HG03025 (cell line): ENCODE results near the gene SREBF1.

Experiments
- ATAC-seq: cut with Tn5 transposase; IDR thresholded peaks from one replicate; pipeline ENCODE4 v1.9.1; 2021; ENCODE audit warnings: mild to moderate bottlenecking, moderate library complexity; ENCODE audit not compliant: unreplicated experiment, low FRiP score

The SREBF1 gene

DNA sequence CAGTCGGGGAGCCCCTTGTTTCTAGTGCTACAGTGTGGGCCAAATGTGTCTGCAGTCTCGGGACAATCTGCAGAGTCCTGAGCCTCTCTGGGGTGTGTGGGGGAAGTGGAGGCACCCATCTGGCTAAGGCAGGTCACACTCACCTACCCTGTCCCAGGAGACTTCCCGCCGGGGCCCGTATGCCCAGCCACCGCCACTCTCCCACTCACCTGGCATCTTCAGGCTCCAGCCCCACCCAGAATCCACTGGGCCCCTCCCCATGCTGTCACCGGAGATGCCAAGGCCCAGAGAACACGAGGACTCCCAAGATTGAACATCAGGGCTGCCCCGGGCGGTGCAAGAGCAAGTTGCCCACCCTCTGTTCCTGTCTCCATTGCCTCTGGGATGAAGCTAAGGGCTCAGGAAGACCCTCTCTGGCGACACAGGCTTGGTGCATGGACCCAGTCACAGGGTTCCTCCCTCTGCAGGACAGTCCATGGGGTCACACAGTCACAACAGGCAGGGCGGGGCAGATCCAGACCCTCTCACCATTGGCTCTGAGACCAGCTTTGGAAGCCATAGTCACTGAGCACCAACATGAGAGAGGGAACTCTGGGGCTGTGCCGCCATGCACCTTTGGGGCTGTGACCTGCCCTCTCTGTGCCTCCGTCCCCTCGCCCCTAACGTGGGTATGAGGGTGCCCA, 38.1 kb downstream of the SREBF1 start:
- no peak for ATAC-seq

DNA sequence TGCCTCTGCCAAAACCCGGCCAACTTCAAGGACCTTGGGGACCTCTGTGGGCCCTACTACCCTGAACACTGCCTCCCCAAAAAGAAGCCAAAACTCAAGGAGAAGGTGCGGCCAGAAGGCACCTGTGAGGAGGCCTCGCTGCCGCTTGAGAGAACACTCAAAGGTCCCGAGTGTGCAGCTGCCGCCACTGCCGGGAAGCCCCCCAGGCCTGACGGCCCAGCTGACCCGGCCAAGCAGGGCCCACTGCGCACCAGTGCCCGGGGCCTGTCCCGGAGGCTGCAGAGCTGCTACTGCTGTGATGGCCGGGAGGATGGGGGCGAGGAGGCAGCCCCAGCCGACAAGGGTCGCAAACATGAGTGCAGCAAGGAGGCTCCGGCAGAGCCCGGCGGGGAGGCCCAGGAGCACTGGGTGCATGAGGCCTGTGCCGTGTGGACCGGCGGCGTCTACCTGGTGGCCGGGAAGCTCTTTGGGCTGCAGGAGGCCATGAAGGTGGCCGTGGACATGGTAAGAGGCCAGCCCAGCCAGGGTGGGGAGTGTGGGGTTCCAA, 38.7 kb downstream of the SREBF1 start:
- ATAC-seq, result no peak

DNA sequence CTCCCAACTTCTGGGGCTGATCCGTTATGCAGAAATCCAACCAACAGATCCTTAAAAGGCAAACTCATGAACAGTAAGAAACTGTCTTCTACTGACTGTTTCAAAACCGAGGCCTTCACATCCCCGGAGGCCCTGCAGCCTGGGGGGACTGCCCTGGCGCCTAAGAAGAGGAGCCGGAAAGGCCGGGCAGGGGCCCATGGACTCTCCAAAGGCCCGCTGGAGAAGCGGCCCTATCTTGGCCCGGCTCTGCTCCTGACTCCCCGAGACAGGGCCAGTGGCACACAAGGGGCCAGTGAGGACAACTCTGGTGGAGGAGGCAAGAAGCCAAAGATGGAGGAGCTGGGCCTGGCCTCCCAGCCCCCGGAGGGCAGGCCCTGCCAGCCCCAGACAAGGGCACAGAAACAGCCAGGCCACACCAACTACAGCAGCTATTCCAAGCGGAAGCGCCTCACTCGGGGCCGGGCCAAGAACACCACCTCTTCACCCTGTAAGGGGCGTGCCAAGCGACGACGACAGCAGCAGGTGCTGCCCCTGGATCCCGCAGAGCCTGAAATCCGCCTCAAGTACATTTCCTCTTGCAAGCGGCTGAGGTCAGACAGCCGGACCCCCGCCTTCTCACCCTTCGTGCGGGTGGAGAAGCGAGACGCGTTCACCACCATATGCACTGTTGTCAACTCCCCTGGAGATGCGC, 39.5 kb downstream of the SREBF1 start:
- no peak for ATAC-seq

DNA sequence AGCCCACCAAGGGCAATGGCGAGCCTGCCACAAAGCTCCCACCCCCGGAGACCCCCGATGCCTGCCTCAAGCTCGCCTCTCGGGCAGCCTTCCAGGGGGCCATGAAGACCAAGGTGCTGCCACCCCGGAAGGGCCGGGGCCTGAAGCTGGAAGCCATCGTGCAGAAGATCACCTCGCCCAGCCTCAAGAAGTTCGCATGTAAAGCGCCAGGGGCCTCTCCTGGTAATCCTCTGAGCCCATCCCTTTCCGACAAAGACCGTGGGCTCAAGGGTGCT, 40.1 kb downstream of the SREBF1 start:
- no peak for ATAC-seq

DNA sequence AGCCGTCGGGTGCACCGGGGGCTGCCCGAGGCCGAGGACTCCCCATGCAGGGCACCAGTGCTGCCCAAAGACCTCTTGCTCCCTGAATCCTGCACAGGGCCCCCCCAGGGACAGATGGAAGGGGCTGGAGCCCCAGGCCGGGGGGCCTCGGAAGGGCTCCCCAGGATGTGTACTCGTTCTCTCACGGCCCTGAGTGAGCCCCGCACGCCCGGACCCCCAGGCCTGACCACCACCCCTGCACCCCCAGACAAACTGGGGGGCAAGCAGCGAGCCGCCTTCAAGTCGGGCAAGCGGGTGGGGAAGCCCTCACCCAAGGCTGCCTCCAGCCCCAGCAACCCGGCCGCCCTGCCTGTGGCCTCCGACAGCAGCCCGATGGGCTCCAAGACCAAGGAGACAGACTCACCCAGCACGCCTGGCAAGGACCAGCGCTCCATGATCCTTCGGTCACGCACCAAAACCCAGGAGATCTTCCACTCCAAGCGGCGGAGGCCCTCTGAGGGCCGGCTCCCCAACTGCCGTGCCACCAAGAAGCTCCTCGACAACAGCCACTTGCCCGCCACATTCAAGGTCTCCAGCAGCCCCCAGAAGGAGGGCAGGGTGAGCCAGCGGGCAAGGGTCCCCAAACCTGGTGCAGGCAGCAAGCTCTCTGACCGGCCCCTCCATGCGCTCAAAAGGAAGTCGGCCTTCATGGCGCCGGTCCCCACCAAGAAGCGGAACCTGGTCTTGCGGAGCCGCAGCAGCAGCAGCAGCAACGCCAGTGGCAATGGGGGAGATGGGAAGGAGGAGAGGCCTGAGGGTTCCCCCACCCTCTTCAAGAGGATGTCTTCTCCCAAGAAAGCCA, 40.6 kb downstream of the SREBF1 start:
- ATAC-seq, result no peak

GRCh38 chr17:17795296-17795695, 41.5 kb downstream of the SREBF1 start:
- ATAC-seq, result no peak

GRCh38 chr17:17794382-17794781, 42.4 kb downstream of the SREBF1 start:
- ATAC-seq, result no peak

DNA sequence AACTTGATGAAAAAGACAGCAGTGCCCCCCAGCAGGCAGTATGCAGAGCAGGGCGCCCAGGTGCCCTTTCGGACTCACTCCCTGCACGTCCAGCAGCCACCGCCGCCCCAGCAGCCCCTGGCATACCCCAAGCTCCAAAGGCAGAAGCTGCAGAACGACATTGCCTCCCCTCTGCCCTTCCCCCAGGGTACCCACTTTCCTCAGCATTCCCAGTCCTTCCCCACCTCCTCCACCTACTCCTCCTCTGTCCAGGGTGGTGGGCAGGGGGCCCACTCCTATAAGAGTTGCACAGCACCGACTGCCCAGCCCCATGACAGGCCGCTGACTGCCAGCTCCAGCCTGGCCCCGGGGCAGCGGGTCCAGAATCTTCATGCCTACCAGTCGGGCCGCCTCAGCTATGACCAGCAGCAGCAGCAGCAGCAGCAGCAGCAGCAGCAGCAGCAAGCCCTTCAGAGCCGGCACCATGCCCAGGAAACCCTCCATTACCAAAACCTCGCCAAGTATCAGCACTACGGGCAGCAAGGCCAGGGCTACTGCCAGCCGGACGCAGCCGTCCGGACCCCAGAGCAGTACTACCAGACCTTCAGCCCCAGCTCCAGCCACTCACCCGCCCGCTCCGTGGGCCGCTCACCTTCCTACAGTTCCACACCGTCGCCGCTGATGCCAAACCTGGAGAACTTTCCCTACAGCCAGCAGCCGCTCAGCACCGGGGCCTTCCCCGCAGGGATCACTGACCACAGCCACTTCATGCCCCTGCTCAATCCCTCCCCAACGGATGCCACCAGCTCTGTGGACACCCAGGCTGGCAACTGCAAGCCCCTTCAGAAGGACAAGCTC, 43.2 kb downstream of the SREBF1 start:
- no peak for ATAC-seq

- ATAC-seq, result no peak
Measured at GRCh38 chr17:17792551-17793377, 44.0 kb downstream of the SREBF1 start.

GRCh38 chr17:17792037-17792550, 44.7 kb downstream of the SREBF1 start:
- ATAC-seq, result no peak

GRCh38 chr17:17790637-17791464, 45.9 kb downstream of the SREBF1 start:
- ATAC-seq, result no peak

DNA sequence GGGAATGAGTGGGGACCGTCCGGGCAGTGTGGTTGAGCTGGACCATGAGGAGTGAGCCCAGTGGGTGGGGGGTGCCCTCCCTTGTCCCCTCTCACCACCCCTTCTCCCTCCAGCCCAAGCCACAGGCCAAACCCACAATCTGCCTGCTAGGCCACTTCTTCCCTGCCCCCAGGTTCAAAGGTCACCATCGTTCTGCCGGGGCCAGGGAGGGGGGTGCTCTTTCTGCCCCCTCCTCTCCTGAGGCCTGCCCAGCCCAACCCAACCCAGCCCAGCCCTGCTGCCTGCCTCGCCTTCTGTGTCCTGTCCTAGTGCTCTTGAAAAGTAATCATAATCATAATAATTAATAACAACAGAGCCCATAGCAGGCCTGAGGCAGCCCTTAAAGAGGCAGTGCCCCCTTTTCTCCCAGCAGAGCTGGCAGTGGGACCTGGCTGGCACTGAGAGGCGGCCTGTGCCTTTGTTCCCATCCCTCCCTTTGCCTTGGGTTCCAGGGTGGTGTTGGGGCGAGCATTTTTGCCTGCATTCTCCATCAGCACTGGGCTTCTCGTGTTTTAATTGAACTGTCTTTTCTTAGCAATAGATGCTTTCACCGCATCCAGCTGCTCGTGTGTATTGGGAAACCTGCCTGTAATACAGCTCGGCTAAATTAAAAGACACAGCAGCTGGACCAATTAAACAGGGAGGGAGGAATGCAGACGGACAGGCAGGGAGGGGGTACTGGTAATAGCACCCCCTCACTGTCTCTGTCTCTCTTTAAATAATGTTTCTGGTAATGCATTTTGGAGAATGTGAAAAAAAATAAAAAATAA, 46.8 kb downstream of the SREBF1 start:
- ATAC-seq, result no peak

DNA sequence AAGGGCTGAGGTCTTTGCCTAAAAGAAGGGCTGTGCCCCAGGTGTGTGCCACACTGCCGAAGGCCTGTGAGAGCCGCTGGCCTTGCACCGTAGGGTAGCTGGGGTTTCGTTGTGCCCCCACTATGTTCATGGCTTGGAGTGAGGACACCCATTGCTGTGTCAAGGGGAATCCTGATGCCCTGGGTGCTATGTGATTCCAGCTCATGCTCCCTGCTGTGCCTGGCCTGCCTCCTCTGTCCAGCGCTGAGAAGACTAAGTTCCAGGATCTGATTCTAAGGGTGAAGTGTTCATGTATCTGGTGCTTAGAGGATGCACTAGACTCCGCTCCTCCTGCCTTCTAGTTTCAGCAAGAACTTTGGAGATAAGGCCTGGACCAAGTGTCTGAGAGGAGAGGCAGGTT, 47.4 kb downstream of the SREBF1 start:
- no peak for ATAC-seq

GRCh38 chr17:17788967-17789366, 47.8 kb downstream of the SREBF1 start:
- no peak for ATAC-seq

DNA sequence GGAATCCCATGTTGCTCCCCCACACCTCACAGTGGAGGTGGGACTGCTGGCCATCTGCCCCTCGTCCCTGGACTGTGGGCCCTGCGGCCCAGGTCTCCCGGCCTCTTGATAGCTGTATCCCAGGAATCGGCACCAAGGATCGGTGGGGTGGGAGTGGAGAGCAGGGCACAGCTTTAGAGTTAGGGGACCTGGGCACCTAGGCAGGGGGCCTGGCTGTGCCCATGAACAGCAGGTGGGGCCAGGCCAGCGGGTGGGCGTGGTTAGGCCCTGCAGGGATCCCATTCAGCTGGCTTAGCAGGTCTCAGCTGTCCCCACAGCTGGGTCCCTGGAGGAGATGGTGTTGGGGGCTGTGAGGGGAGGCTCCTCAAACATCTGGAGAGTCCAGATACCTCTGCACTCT, 49.2 kb downstream of the SREBF1 start:
- no peak for ATAC-seq

DNA sequence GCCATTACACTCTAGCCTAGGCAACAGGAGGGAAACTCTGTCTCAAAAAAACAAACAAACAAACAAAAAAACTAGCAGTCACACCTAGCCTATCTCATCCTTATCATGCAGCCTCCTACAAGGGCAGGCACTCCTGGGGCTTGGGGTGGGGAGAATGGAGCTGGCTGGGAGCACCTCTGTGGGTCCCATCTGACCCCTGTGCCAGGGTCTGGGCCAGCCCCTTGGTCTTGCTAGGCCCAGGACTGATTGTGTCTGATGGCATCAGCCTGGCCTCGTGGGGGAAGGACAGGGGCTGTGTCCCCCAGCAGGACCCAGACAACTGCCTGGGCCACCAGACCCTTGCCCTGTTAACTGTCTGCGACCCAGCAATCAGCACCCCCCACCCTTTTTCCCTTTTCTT, 49.8 kb downstream of the SREBF1 start:
- ATAC-seq, result no peak

- ATAC-seq, result no peak
Measured at GRCh38 chr17:17785407-17785806, 51.4 kb downstream of the SREBF1 start.
